ENCODE data around the gene RPL9.
"Not testable (repeated sequence)": the region's sequence is repeated elsewhere in the genome, so short reads cannot be mapped to it uniquely, and the experiment has no call there.

RPL9 gene

DNA sequence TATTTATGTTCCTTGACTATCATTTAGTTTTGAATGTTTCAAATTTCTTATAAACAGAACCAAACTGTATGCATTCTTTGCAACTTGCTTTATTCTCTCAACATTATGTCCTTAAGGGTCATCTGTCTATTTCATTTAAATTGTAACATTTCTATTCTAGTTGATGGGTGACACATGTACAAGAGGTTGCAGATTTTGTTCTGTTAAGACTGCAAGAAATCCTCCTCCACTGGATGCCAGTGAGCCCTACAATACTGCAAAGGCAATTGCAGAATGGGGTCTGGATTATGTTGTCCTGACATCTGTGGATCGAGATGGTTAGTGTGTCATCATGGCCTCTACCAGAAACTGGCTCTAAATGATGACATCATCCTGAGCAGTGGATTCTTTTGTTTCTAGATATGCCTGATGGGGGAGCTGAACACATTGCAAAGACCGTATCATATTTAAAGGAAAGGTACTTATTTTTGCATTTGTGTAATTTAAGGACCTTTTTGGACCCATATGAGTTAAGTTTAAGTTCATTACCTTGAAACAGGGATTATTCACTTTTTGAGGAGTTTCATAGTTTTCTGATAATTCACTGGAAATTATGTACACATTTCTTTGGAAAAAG, 6.3 kb upstream of the RPL9 start:
- no peak for DNase-seq

DNA sequence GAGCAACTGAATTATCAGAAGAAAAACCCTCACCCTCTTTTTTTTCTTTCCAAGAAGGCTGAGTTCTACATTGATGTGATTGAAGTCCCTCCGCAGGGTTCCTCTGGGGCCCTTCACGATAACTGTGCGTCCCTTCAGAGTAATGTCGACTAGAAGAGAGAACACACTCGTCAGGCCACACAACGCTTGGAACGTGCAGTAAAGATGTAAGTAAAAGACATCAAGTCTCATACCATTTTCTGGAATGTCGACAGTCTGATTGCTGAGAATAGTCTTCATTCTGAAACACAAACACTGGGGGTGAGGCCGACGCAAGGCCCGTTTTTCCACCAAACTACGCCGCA, 589 bp downstream of the RPL9 start:
- DNase-seq: not testable (repeated sequence)

DNA sequence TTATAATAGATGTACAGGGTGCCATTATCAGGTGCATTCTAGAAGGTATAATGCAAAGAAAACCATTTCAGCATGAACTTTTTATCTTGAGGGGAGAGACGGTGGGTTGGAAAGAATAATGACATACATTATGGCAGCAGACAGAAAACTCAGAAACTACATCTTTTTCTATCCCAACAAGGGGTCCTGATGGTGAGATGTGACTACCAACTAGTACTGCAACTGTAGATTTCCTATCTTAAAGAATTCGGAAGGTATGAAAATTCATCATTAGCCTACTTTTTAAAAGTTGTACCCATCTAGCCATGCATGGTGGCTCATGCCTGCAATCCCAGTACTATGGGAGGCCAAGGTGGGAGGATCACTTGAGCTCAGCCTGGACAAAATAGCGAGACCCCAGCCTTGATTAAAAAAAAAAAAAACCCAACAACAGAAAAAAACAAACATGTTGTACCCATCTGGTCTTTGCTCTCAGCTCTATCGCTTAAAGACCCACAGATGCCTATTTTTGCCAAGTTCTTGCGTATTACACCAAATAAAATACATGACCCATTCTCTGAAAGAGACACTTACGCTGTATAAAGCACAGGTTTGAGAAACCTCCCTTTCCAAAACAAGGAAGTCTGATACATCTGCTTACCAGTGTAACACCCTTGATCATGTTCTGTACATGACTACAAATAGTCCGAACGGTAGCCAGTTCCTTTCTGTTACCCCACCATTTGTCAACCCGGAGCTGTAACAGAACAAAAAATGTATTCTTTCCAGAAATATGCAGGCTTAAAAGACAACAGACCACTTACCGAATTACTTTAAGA, 1.6 kb downstream of the RPL9 start:
- no peak for DNase-seq

DNA sequence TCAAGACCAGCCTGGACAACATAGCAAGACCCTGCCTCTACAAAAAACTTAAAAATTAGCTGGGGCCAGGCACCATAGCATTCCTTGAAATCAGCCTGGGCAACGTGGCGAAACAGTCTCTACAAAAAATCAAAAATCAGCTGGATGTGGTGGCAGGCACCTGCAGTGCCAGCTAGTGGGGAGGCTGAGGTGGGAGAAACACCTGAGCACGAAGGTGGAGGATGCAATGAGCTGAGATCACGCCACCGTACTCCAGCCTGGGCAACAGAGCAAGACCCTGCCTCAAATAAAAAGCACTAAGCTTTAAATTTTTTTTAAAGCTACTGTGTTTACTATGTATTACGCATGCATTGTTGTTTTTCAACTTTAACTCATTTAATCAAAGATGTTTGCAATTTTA, 3.2 kb downstream of the RPL9 start:
- no peak for DNase-seq

DNA sequence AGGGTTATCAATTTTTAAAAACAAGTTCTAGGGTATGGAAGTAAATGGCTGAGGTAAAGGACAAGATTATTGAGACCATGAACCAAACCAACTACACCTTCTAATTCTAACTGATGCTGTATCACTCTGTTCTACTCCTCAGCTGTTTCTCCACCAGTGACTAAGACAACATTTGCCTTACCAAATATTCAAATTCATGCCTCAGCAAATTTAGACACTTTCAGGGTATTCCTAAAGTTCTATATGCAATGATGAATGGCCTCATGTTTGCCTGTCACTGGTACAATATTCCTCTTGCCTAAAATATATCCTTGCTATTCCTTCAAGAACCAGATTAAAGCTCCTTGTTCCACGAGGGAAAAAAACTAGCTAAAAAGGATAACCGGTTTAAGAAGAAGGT, 5.0 kb downstream of the RPL9 start:
- no peak for DNase-seq

DNA sequence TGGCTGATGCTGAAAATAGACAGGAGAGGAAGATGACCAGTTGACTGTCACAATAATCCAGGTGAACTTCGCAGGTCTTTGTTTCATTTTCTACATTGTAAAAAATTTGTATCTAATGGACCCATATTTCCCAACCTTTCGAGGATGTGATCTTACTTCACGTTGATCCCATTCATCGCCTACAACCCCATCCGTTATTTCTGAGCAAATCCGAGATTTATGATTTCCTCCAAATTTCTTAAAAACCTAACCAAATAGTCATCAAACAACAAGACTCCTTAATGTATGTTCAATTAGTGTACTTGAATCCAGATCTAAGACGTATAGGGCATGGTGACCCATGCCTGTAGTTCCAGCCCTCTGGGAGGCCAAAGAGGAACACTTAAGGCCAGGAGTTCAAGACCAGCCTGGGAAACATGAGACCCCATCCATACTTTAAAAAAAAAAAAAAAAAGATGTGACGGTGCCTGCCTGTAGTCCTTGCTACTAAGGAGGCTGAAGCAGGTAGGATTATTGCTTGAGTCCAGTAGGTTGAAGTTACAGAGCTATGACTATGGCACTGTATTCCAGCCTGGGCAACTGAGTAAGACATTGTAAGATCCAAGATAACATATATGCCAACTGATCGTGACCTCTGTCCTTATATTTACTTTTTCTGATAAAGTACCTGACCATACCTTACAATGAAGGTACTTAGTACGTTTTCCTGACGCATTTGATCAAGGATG, 5.7 kb downstream of the RPL9 start:
- no peak for DNase-seq

DNA sequence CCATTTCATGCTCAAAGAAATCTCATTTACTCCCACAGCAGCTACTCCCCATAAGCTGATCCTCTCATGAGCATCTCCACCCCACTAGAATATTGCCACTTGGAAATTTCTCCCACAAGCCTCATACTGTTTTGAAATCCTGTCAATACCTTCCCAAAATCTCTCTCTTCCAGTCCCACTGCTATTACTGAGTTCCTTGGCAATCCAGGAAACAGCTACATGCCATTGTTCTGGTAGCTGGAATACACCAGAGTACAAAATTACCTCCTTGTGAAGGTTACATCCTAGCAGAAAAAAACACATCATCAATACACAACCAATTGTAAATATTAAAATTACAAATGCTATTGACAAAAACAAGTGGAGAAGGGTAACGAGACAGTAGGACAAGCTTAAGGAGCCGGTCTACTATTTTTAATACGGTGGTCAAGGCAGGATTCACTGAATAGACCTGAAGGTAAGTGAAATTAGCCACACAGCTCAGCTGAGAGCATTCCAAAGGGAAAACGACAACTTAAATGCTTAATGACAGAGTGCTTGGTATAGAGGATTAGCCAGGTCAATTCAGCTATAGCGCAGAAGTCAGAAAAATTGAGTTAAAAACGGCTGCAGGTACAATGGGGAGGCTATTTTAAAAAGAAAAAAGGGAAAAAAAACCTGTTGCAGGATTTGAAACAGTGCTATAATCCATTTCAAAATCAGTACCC, 6.4 kb downstream of the RPL9 start:
- no peak for DNase-seq

DNA sequence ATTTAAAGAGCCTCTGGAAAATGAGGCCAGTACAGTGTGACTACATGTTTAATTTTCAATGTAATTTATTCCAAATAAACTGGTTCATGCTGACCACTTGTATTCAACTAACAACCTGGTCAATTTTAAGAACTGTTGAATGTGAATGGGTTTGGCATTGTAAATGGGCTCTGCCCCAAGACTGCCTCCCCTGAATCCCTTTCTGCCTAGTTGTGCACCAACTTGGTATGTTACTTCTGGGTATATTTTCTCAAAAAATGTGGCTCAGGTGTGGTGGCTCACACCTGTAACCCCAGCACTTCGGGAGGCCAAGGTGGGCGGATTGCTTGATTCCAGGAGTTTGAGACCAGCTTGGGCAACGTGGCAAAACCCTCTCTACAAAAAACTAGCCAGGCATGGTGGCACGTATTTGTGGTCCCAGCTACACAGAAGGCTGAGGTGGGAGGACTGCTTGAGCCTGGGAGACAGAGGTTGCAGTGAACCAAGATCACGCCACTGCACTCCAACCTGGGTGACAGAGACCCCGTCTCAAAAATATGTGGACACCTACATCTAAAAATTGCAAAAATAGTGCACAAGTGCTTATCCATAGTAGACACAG, 7.2 kb downstream of the RPL9 start:
- DNase-seq: no peak

DNA sequence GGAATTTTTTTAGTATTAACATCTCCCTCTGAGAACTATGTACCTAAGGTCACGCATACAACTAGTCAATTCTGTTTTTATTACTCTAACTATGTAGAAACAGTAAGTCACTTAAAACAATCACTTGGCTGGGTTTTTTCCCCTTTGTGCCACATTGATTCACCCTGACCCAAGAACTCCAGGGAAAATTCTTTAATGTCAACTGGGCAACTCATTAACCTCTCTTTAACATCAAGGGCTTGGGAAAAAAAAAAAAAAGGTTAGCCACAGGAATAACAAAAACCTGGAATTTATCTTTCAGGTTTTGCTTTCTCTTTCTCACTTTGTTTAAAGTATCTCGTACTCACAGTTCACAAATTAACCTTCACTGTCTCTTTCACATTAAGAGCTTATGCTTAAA, 8.1 kb downstream of the RPL9 start:
- DNase-seq: no peak

DNA sequence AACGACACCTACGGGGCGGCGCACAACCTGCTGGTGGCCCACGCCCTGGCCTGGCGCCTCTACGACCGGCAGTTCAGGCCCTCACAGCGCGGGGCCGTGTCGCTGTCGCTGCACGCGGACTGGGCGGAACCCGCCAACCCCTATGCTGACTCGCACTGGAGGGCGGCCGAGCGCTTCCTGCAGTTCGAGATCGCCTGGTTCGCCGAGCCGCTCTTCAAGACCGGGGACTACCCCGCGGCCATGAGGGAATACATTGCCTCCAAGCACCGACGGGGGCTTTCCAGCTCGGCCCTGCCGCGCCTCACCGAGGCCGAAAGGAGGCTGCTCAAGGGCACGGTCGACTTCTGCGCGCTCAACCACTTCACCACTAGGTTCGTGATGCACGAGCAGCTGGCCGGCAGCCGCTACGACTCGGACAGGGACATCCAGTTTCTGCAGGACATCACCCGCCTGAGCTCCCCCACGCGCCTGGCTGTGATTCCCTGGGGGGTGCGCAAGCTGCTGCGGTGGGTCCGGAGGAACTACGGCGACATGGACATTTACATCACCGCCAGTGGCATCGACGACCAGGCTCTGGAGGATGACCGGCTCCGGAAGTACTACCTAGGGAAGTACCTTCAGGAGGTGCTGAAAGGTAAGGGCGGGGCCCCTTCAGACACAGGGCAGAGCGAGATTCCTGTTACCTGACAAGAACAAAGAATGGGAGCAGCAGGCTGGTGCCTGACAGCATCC, 11.7 kb downstream of the RPL9 start:
- peak; percentile 56 for DNase-seq

DNA sequence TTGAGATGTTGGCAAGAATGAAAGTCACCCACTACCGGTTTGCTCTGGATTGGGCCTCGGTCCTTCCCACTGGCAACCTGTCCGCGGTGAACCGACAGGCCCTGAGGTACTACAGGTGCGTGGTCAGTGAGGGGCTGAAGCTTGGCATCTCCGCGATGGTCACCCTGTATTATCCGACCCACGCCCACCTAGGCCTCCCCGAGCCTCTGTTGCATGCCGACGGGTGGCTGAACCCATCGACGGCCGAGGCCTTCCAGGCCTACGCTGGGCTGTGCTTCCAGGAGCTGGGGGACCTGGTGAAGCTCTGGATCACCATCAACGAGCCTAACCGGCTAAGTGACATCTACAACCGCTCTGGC, 12.3 kb downstream of the RPL9 start:
- DNase-seq: no peak

DNA sequence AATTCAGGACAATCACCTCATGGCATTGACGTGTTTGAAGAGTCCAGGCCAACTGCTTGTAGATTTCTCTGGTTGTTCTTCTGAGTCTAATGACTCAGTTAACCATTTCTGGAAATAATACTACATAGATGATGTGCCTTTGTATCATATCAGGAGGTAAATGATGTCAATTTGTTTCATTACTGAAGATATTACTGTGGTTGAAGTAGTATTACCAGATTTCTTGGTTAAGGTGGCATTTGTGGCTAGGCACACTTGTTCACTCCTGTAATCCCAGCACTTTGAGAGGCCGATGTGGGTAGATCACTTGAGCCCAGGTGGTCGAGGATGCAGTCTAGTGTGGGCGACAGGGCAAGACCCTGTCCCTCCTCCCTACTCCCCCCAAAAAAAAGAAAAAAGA, 15.7 kb downstream of the RPL9 start:
- no peak for DNase-seq

DNA sequence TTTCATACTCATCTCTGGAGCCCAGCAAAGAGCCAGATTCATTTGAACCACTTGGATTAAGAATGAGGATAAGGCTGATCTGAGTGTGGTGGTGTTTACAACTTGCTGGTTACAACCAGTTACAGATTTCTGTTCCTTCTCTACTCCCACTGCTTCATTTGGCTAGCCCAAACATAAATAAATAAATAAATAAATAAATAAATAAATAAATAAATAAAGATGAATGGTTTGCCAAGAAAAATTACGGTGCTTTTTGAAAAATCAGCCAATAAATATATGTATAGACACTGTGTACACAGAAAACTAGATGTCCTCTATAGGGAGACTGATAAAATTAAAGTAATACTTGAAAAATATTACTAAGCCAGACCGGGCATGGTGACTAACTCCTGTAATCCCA, 17.1 kb downstream of the RPL9 start:
- no peak for DNase-seq

DNA sequence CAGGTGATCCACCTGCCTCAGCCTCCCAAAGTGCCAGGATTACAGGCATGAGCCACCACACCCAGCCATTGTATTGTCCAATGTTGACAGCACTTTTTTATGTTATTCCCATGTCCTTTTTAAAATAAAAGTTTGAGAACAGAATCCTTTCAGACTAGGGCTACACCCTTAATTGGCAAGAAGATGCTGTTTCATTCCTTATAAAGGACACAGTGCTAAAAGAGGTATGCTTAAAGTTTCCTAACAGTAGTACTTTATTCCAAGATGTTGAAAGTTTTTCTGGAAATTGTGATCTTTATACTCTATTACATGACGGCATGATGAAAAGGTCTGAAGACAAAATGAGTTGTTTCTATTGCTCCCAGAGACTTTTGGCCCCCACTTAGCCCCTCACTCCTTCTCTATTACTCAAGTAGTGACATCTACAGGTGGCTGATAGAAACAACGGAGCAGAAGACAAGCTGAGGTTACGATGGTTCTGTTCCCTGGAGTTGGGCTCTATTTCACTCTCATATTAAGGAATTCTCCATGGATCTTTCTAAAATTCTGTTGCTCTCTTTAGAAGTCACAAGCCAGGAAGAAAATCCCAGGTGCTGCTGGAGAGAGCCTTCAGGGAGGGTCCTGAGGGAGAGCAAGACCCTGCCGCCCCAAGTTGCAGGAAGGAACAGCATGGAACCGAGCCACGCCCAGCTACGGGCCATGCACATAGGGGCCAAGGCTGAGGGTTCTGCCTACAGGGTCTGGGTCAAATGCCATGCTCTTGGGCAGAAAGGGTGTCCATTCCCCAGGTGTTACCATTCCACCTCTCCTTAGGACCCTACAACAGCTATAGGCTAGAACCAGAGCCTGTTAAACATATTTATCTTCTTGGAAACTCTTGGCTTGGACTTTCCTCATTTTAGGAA, 22.8 kb downstream of the RPL9 start:
- DNase-seq: no peak

DNA sequence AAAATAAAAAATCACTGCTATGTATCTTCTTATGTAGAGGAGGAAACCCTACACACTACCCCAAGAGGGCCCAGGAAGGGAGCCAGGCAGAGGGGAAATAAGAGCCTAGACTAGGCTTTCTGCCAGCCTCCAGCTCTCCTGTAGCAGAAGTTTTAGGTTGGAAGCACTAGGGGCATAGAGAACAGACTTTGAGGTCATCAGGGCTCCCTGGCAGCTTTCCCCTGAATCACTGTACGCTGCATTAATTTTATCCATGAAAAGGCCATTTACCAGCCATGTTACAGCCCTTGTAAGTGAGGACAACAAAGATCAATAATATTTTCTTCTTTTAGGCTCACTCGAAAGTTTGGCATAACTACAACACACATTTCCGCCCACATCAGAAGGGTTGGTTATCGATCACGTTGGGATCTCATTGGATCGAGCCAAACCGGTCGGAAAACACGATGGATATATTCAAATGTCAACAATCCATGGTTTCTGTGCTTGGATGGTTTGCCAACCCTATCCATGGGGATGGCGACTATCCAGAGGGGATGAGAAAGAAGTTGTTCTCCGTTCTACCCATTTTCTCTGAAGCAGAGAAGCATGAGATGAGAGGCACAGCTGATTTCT, 24.7 kb downstream of the RPL9 start:
- no peak for DNase-seq

DNA sequence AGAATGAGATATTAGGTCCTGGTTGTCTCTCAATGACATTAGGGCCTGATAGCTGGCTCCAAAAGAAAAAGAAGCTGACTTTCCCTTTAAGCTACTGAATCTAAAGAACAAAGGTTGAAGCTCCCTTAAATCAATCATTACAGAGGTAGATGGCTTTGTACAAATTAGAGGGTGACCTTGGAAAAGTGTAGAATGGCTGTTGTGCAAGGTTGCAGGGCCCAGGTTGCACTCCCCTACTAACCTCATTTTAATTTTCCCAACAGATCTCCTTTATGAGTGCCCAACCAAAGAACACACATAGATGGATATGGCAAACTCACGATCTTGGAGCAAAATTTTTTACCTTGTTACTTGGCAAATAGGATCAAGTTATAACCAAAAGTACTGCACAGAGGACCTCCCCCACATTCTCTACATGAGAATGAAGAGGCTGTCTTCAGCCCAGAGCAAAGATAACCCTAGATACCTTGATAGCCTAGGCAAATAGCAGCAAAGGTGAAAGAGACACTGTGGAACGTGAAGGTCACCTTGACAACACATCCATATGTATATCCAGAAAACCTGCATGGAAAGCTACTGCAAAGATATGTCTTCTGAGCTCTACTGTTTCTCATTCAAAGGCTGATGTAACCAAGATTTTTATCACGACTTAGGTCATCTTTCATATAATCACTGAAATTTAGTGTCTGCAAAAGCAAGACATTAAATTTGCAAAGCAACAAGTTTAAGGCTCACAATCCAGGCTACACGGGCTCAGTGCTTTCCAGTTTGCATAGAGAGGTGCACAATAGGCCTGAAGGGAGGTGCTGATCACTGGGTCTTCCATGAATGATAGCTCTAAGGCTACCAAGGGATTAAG, 29.0 kb downstream of the RPL9 start:
- DNase-seq: no peak

DNA sequence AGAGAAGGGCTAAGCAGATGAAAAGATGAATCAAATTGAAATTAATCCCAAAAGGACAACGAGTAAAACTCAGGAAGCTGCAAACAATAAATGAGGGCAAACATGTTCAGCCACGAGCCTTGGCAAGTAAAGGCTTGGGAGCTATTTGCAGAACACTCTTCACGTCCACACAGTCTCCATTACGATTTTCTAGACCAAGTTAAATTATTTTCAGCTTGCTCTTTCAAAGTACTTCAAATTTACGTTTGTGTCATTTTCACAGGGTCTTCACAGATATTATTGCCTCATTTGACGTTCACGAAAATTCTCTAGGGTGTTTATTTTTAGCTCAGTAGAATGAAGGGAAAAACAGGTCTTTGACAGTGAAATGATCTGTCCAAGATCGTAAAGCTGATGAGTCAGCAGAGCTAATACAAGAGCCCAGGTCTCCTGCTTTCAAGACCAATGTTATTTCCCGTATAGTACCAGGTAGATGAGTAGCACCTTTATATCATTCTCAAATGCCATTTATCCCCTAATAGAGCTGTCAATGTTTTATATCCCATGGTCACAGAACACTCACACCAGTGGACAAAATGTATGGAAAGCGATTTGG, 31.1 kb downstream of the RPL9 start:
- DNase-seq: no peak

DNA sequence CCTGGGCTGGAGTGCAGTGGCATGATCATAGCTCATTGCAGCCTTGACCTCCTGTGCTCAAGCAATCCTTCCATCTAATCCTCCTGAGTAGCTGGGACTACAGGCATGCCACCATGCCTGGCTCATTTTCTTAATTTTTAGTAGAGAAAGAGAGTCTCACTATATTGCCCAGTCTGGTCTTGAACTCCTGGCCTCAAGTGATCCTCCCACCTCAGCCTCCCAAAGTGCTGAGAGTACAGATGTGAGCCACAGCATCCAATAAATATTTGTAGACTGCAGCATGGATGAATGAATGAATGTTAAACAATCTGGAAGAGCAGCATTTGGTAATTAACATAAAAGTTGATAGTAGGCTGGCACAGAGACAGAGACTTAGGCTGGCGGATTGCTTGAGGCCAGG, 32.0 kb downstream of the RPL9 start:
- no peak for DNase-seq

DNA sequence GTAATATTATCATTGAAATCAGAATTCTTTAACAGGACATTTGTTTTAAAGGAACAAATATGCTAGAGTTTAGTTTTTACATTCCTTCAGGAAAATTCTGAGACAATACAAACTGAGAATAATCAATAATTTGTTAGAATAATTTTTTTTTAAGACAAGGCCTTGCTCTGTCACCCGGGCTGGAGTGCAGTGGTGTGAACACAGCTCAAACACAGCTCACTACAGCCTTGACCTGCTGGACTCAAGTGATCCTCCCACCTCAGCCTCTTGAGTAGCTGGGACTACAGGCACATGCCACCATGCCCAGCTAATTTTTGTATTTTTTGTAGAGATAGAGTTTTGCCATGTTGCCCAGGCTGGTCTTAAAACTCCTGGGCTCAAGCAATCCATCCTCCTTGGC, 33.4 kb downstream of the RPL9 start:
- not testable (repeated sequence) for DNase-seq

DNA sequence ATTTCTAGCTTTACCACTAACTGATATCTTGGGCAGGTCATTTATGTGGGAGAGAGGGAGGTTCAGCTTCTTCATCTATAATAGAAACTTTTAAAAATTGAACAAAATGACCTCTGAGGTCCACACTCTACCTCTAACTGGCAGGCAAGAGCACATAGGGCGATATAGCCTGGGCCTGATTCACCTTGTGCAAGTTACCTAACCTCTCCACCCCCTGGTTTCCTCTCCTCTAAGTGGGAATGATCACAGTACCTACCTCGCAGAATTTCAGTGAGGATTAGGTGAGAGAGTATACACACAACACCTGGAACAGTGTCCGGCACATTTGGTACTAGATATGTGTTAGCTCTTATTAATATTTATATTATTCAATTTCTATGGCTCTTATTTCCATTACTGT, 36.5 kb downstream of the RPL9 start:
- DNase-seq: no peak
